ENCODE results near the gene PRKACA.

PRKACA gene

DNA sequence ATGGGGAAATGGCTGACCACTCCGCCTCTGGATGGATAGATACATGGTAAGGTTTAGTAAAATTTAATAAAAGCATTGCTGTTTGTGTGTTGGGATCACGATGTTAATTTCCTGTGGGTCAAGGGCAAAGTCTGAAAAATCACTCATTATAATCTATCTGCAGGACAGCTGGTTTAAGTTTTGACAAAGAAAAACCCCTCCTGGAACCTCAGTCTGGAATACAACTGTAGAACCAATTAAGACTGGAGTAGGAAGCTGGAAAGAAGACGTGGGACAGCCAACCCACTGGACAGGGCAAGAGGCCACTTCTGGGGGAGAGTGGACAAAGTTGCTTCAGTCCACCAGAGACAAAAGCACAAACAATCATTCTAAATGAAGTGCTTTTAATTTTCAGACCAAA is 1.6 kb upstream of the PRKACA start:
- TF ChIP-seq CTCF (IDR thresholded peaks at IDR 0.05) (no peak), ZFX (IDR thresholded peaks at IDR 0.05; ENCODE audit: borderline replicate concordance) (no peak)
- peak overlapping the region; percentile 92 for H3K27ac ChIP-seq

DNA sequence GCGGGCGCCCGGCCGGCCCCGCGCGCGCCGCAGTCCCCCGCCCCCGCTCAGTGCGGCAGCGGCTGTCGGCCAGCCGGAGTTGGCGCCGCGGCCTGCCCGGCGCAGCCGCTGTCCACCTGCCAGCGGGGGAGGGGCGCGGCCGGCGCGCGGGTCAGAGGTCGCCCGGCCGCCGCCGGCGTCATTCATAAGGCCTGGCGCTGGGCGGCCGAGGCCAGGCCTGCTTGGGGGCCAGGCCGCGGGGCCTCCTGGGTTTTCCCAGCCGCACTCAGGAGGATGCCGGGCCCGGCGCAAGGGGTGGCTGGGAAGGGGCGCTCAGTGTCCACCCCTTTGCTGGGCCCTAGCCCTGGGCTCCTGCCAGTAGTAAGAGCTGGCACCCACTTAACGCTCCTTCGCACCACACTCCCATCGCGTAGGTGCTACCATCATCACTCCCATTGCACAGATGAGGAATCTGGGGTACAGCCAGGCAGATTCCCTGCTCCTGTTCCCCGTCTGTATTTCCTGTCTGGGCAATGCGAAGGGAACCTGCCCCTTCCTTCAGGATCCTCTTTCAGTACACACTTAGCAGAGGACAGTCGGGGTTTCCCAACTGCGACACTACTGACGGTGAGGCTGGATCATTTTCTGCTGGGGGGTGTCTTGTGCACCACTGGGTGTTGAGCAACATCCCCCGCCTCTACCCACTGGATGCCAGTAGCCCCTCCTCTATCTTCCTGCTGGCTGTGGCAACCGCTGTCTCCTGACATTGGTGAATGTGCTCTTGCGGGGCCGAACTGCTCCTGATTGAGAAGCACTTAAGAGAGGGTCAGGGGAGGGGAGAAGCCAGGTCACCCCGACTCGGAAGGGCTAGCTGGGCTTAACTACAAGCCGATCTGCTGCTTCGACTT is 846 bp upstream of the PRKACA start:
- TF ChIP-seq ZFX (IDR thresholded peaks at IDR 0.05; ENCODE audit: borderline replicate concordance) (no peak), CTCF (IDR thresholded peaks at IDR 0.05) (no peak)
- H3K27ac ChIP-seq = peak overlapping the region; percentile 92

DNA sequence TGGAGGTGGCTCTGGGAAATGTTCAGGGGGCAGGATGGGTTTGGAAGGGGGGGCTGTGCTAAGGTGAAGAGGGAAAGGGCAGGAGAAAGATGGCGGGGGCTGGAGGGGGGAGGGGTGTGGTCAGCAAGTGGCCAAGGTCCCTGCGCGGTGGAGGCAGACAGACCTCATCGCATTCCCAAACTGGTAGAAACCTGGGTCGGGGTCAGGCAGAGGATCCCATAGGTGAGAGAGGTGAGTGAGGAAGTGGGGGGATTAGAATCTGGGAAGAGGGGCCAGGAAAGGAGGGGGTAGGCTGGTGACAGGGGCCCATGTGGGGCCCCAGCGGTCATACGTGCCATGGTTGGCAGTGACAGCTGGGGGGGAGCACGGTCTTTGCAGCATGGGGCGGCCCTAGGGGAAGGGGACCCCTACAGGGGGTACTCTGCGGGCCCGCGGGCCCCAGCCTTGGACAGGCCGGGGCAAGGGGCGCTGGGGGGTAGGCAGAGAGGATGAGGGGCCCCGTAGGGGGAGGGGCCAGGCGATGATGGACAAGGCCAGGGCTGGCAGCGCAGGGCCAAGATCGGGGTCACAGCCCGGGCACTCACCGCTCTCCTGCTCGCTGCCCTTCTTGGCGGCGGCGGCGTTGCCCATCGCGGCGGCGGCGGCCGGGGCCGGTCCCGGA is 514 bp downstream of the PRKACA start:
- H3K27ac ChIP-seq = peak overlapping the region; percentile 92
- no peak for TF ChIP-seq ZFX (IDR thresholded peaks at IDR 0.05; ENCODE audit: borderline replicate concordance)
- no peak for TF ChIP-seq CTCF (IDR thresholded peaks at IDR 0.05)

DNA sequence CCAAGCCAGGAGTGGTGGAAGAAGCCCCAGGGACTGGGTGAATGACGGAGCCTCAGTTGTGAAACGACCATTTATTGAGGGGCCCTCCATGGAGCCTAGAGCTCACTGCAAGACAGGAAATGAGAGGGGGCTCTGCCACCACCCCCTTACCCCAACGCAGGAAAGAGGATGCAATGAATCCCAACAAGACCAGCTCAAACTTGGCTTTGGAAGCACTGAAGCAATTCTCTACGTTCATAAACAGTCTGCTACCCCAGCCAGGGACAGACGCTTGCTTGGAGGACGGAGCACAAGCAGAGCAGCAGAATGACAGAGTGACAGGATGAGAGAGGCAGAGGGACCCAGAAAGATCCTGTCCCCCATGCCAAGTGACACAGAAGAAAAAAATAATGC is 1.0 kb downstream of the PRKACA start:
- TF ChIP-seq CTCF (IDR thresholded peaks at IDR 0.05) (no peak), ZFX (IDR thresholded peaks at IDR 0.05; ENCODE audit: borderline replicate concordance) (no peak)
- peak overlapping the region; percentile 92 for H3K27ac ChIP-seq

DNA sequence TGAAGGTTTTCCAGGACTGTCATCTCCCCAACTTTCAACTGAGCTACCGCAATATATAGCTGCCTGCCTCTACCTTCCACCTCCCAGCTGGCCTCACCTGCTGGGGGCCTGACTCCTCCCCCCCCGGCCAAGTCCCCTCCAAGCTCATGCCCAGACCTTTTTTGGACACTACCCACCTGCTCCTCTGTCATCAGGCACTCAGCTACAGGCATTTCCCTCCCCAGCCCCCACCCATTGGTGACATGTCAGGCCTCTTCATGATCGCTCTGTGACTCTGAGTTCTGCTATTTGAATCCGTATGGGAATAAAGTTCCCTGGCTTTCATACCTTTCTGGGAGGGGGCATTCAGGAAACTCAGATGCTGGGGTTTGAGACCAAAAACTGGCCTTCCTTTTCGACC is 1.8 kb downstream of the PRKACA start:
- no peak for TF ChIP-seq ZFX (IDR thresholded peaks at IDR 0.05; ENCODE audit: borderline replicate concordance)
- TF ChIP-seq CTCF (IDR thresholded peaks at IDR 0.05) = no peak
- no peak overlapping the region; the same call in 1 of the 2 replicates for H3K27ac ChIP-seq

- no peak overlapping the region for H3K27ac ChIP-seq
- TF ChIP-seq CTCF (IDR thresholded peaks at IDR 0.05) = peak; percentile 48
- no peak for TF ChIP-seq ZFX (IDR thresholded peaks at IDR 0.05; ENCODE audit: borderline replicate concordance)
Measured at GRCh38 chr19:14114854-14115253, 2.7 kb downstream of the PRKACA start.

- no peak overlapping the region for H3K27ac ChIP-seq
- TF ChIP-seq ZFX (IDR thresholded peaks at IDR 0.05; ENCODE audit: borderline replicate concordance) = no peak
- peak; percentile 38 for TF ChIP-seq CTCF (IDR thresholded peaks at IDR 0.05)
Measured at GRCh38 chr19:14114439-14114838, 3.1 kb downstream of the PRKACA start.

All from 22Rv1 (cell line).